HG03469 (cell line): ENCODE measurements around the gene GRXCR1.
A peak's percentile ranks its signal among the peaks of the same experiment; 100 is the strongest.

Experiments
- ATAC-seq: cut with Tn5 transposase; IDR thresholded peaks from one replicate; pipeline ENCODE4 v1.9.1; 2021; ENCODE audit warnings: mild to moderate bottlenecking, moderate library complexity, moderate number of reproducible peaks; ENCODE audit not compliant: unreplicated experiment

The GRXCR1 gene

DNA sequence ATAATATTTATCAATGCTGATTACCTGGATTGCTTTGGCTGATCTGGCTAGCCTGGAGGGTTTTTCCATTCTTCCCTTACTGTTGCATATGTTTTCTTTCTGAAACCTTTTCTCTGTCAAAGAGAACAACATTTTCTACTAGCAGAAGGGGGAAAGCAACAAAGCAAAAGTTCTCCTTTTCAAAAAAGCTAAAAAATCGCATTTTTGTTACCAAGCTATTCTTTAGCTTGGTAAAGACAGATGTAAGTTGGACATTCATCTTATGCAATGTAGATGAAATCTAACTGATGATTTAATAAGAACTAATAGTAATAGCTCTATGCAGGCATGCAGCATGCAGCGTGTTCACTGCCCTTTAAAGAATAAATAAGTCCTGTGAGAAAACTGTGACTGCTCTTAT is at the start of gene GRXCR1:
TSS of gene GRXCR1 (plus strand) at position 301 of the 400 bp plus-strand sequence. CDS start 554 bp downstream, outside the sequence.
- no peak for ATAC-seq

DNA sequence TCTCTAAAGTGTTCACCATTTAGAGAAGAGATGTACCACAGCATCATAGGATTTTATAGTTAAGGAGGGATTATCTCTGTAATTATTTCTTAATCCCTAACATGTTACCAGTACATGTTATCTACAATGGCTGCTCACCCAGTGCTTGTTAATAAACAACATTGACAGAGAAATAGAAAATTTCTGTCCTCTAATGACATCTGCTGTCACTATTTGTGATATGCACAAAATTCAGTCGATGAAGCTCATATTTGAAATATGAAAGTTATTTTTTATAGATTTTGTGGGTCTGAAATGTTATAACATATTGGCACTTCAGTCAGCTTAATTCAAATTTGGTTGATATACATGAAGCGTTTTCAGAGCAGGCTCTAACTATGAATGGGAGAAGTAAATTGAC is 48.8 kb upstream of the GRXCR1 start:
- no peak for ATAC-seq

GRCh38 chr4:42844422-42845070 is 48.0 kb upstream of the GRXCR1 start:
- ATAC-seq, result no peak

GRCh38 chr4:42845586-42845985 is 46.9 kb upstream of the GRXCR1 start:
- ATAC-seq, result no peak

DNA sequence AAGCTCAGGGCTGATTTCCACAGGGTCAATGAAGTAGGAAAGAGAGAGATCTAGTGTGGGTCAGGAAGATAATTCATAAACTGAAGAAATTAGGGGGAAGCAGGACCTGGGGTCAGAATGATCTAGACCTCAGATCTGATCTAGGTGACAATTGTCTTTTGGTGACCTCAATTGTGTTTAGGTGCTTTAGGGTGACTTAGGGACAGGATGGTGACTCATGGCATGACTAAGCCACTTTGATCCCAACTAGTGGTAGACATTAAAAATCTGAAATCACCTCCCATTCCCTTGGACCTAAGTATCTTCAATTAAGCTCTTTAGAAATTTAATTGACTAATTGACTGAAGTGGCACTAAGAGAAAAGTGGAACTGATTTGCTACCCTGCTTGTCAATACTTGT is 36.7 kb upstream of the GRXCR1 start:
- no peak for ATAC-seq

- peak; percentile 62 for ATAC-seq
These were observed 26.8 kb upstream of the GRXCR1 start for GRCh38 chr4:42865572-42866189.

DNA sequence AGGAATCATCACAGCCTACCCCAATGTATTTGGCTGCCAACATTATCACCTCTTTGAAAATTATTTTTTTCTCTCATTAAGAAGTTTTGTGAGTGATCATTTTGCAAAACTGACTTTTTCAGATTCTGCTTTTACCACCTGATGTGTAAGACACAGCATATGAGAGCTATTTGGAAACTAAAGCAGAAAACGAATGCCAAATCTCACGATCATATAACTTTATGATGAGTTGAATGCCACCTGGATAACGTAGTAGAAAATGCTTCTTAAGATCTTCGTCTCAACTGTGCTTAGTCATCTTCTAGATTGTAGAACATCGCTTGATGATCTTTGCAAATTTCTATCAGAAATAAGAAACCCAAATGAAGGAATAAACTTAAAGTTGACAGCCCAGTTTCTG is 21.3 kb upstream of the GRXCR1 start:
- ATAC-seq, result no peak

DNA sequence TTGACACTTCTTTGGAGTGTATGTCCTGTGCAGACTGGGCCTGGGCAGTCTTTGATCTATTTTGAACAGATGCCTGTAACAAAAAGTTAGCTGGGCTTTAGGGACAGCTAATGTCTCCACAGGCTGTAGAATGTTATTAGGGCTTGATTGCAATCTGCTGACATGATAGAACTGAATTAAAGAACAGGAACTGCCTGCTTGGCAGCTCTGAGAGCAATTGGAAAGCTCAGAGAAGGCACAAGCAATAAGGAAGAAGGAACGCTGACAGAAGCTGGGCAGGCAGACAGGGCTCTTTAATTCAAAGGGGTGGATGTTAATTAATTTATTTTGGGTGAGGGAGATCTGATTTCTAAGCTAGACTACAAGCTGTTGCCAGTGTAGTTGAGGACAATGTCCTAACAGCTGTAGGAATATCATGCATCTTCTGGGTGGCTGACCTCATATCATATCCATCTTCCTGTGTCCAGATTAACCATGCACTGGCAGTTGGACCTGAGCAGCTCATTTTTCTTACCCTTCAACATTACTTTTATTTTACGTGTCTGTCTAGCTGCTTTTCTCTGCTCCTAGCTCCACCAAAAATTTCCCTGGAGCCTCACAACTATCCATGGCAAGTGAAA is 20.7 kb upstream of the GRXCR1 start:
- no peak for ATAC-seq

DNA sequence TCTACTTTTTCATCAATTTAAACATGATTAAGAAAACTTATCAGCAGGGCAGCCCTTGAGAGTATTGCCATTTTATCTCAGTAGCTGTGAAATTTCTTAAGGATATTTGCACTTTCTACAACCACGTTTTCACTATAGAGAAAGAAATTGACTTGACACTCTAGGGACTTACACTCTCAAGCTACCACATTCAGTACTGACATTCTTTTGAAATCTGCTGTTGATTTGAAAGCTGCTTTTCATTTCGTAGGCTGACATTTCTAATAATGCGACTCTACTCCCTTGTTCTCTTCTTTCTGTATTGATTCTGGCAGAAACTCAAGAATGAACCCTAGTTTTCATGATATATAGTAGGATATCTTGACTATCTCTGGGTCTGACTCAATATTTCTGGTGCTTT is 13.7 kb upstream of the GRXCR1 start:
- ATAC-seq, result no peak

DNA sequence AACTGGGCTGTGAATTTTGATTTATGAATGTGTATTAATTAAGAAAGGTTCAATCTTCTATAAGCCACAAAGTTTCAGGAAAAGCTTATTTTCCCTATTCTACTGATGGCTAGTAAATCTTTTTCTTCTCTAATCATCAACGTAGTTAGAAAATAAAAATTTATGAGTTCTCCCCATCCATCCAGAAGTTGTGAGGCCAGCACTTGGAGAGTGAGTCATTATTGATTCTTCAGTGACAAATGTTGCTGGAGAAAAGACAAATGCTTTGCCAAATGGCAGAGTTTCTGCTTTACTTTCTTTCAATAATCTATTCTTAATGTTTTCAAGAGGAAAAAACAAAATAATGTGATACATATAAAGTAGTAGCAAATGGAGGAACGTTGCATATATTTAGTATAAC is 11.3 kb upstream of the GRXCR1 start:
- no peak for ATAC-seq

- ATAC-seq, result no peak
These were observed 869 bp upstream of the GRXCR1 start for GRCh38 chr4:42891644-42892043.

DNA sequence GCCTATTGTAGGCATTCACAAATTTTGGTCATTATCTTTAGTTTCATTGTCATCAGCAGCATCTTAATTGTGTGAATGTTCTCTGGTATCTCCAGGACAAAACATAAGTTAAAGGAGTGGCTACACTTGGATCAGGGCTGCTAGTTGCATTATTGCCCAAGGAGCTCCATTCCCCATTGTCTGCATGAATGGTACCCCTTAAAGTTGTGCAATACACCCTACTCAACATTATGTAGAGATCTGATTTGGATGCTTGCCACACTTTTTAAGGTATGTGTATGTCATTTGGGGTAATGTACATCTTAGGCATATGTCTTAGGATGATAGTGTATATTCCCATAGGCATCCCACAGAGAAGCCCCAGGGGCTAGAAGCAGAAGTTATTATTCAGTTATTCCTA is 2.9 kb downstream of the GRXCR1 start:
- ATAC-seq, result no peak

- no peak for ATAC-seq
These were observed 12.5 kb downstream of the GRXCR1 start for GRCh38 chr4:42904986-42905385.

DNA sequence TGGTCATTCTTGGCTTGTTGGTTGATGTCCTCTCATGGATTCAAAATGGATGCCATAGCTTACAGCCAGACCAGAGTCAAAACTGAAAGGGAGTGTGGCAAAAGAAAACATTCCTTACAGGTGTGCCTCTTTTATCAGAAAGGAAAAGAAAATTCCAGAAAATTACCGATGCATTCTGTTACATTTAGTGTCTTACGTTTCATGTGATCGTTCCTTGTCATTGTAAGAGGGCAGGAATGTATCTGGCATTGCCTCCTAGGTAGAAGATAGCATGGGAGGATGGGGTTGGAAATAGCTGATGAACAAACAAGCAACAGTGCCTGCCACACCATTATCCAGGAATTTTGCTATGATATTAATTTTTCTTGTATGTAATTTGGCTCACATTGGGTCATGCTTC is 13.1 kb downstream of the GRXCR1 start:
- ATAC-seq, result no peak

DNA sequence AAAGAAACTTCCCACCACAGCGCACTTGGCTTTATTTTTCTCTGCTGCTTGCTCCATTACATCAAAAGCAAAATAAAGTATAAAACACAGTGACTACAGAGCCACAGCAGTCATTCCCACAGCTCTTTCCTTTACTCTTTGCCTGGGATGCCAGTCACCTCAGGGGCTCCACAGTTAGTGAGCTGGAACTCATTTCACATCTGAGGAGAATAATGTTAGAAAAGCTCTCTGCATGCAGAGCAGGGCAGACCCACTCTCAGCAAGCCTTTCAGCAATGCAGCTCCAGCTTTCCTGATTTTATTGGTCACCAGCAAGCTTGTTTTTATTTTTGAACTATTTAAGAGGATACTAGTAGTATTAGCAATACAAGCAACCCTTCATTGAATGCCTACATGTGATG is 13.8 kb downstream of the GRXCR1 start:
- no peak for ATAC-seq

- ATAC-seq, result no peak
These were observed 14.6 kb downstream of the GRXCR1 start for GRCh38 chr4:42906891-42907759.

GRCh38 chr4:42910459-42910858 is 17.9 kb downstream of the GRXCR1 start:
- no peak for ATAC-seq

DNA sequence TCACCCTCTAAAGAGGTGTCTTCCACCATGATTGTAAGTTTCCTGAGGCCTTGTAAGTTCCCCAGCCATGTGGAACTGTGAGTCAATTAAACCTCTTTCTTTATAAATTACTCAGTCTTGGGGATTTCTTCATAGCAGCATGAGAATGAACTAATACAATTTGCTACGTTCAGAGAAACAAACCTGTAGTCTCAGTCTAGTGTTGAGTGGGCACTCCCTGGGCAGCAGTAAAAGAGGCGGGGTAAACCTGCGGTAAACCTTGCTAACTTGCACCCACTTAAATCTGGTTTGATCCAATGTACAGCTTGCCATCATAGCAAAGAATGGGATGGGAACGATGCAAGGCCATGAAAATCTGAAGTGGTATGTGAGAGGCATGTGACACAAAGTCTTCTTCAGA is 22.4 kb downstream of the GRXCR1 start:
- ATAC-seq, result no peak

- no peak for ATAC-seq
These were observed 23.0 kb downstream of the GRXCR1 start for GRCh38 chr4:42915484-42915883.

DNA sequence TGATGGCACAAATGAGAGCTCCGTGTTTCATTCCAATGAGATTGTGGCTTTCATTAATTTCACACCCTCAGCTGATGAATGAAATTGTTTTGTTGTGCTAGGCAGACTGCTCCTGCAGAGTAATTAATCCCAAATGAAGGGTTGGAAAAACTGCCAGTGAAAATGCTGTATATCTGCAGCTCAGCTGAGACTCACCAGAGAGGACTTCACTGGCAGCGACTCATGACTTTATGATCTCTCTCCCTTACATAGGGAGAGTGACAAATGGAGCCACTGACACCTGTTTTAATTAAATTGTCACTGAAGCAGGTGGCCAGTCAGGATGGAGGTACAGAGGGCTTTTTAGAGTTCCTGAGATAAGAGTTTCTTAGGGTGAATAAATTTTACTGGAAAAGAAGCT is 24.8 kb downstream of the GRXCR1 start:
- no peak for ATAC-seq

DNA sequence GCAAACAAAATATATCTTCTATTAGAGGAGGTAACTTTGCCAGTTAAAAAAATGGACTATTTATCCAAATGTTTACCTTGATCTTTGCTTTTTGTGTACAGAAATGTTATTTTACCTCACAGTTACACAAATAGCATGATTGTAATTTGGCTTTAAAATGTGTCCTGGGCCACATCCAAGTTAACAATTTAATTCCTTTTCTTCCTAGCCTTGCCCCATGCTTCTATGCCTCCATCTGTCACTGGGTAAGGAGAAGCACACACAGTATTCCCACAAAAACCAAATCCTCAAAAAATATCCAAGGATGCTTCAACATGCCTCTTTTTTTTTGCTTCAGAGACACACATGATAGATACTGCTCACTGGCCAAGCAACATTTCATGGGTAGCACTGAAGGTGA is 30.9 kb downstream of the GRXCR1 start:
- no peak for ATAC-seq
